Measurements from ENCODE around the gene RAB9A.
"Not testable (repeated sequence)": the region's sequence is repeated elsewhere in the genome, so short reads cannot be mapped to it uniquely, and the experiment has no call there.

Gene RAB9A

GRCh38 chrX:13703135-13703534 is 14.2 kb downstream of the RAB9A start:
- no peak for DNase-seq

DNA sequence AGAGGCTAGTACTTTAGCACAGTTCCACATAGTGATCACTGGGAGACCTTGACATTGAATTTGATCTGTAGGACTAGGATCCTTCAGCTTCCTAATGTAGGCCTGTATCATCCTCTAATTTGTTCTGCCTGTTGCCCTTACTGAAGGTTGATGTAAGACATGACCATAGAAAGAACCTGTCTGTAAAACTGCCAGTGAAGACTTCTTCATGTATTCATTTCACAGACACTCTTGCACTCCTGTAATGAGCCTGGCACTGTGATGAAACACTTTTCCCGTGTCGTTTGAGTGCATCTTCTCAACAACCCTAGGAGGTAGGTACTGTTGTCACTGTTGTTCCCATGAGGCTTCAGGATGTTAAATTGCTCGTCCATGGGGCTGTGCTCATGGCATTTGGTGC is 14.7 kb downstream of the RAB9A start:
- no peak for DNase-seq

- DNase-seq: no peak
Measured at GRCh38 chrX:13711141-13711540, 22.2 kb downstream of the RAB9A start.

- DNase-seq: no peak
Measured at GRCh38 chrX:13716455-13716854, 27.5 kb downstream of the RAB9A start.

DNA sequence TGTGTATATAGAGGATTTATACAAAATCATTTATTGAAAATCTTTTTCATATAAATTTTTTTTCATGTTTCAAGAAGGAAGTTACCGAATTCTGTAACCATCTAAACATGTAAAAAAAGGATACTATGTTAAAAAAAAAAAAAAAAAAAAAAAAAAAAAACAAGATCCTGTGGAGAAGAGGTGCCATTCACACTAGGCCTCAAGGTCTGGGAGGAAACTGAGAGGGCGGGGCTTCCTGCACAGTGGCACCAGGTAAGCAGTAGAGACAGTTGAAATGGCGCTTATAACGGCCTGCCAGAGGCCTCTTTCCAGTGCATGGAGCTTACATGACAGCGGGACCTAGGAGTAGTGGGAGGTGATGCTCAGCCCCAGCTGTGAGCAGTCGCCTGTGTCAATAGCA is 28.0 kb downstream of the RAB9A start:
- no peak for DNase-seq

GRCh38 chrX:13717700-13718472 is 29.0 kb downstream of the RAB9A start:
- no peak for DNase-seq

DNA sequence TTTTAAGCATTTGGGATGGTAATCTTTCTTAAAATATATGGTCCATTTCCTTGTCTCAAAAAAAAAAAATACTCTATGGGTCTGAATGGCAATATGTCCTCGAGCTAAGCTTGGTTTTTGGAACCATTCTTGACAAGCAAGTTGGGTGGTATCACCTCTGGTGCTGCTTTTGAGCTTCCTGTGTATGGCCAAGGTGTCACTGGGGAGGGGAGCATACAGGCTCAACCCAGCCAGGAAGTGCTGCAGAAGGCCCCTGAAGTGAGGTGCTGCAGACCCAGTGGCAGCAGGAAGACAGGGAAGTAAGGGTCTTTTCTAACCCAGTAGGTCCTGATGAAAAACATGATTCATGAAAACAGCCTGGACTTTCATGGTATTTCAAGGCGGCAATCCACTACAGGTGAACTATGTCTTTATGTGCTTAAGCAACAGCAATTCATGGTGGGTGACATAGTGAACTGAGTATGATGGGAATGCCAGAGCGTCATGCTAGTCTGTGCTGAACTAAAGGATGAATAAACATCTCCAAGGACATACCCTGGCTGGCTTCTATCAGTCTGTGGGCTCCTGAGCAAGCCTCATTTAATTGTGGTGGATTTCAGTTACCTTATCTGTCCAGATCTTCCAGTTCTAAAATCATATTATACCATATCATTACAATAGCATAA is 30.4 kb downstream of the RAB9A start:
- DNase-seq: no peak

GRCh38 chrX:13721371-13721770 is 32.4 kb downstream of the RAB9A start:
- DNase-seq: no peak

- no peak for DNase-seq
Measured at GRCh38 chrX:13721819-13722519, 33.0 kb downstream of the RAB9A start.

DNA sequence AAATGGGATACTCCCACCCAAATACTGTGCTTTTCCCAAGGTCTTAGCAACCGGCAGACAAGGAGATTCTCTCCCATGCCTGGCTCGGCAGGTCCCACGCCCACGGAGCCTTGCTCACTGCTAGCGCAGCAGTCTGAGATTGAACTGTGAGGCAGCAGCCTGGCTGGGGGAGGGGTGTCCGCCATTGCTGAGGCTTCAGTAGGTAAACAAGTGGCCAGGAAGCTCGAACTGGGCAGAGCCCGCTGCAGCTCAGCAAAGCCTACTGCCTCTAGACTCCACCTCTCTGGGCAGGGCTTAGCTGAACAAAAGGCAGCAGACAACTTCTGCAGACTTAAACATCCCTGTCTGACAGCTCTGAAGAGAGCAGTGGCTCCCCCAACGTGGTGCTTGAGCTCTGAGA is 36.0 kb downstream of the RAB9A start:
- DNase-seq: not testable (repeated sequence)

- DNase-seq: not testable (repeated sequence)
Measured at GRCh38 chrX:13726583-13726982, 37.7 kb downstream of the RAB9A start.

GRCh38 chrX:13730523-13730922 is 41.6 kb downstream of the RAB9A start:
- DNase-seq: not testable (repeated sequence)

DNA sequence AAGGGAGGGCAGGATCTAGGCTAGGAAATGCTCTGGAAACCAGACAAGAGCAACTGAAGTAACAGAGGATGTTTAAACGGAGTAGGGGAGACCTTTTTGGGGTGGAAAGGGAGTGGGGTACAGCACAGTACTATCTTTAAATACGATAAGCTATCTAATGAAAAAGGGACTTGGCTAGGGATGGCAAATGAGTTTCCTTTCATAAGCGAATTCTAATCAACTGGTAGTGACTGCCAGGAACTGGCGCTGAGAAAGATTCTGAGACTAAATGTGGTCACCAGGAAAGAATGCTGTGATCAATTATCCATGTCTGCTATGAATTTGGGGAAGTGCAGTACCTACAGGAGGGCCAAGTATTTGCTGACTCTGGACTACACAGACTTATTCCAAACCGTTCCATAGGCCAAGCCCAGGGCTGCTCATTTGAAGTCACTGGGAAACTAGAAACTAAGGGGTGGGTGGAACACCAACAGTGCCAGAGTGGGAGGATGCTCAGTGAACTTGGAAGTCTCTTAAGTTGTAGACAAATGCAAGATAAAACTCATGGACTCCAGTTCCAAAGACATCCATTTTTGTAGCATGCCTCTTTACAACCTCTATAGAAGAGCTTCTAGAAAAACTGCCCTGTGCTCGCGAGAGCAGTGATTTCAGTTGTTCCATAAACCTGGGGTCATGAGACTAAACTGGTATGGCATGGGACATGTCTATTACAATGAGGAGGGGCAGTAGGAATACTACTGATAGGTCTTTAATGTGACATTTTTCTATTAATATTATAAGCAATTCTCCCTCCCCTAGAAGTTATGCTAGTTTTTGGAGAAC is 43.5 kb downstream of the RAB9A start:
- no peak for DNase-seq

GRCh38 chrX:13733506-13733905 is 44.6 kb downstream of the RAB9A start:
- DNase-seq: no peak

DNA sequence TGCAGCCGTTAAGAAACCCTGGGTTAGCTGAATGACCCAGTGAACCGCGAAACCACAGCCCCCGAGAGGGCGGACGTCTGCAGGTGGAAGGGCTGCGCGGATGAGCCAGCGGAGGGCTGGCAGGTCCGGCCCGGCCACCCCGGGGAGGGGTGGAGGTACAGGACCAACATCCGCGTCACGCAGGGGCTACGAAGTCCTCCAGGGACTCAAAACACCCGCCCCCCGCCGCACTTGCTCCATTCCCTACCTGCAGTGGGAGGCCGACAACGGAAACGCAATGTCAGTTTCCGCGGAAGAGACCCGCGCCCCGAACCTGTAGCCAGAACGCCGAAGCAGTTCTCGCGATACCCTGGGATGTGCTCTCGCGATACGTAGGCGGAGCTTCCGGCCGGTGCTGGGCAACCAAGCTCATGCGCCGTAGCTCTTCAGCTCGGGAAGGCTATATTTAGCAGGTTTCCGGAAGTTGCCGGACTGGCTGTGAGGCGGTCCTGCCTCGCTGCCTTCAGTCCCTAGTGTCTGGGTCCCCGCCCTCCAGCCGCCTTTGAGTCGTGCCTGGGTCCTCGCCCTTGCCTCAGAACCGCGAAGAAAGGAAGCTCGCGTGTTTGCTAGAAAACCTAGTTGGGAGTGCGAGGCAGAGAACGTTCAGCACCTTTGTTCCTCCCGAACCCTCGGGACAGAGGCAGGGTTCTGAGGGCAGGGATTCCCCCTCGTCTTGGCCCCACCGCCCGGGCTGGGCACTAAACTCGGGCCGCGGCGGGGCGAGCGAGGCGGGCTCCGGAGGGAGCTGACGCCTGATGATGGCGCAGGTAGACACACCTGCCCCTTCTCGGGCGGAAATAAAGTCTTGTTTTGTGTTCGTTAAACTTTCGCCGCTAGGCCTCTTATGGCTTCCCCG is 45.6 kb downstream of the RAB9A start, which contains the start of the genes OFD1 and TRAPPC2:
Gene OFD1 (plus strand): TSS at position 471 of the 895 bp plus-strand sequence. CDS start 324 bp downstream, at position 795.
Gene TRAPPC2 (minus strand): TSS at position 343 of the 895 bp plus-strand sequence. CDS start 14,657 bp downstream, outside the sequence.
- peak; percentile 95 for DNase-seq

GRCh38 chrX:13741695-13742094 is 52.8 kb downstream of the RAB9A start:
- no peak for DNase-seq

DNA sequence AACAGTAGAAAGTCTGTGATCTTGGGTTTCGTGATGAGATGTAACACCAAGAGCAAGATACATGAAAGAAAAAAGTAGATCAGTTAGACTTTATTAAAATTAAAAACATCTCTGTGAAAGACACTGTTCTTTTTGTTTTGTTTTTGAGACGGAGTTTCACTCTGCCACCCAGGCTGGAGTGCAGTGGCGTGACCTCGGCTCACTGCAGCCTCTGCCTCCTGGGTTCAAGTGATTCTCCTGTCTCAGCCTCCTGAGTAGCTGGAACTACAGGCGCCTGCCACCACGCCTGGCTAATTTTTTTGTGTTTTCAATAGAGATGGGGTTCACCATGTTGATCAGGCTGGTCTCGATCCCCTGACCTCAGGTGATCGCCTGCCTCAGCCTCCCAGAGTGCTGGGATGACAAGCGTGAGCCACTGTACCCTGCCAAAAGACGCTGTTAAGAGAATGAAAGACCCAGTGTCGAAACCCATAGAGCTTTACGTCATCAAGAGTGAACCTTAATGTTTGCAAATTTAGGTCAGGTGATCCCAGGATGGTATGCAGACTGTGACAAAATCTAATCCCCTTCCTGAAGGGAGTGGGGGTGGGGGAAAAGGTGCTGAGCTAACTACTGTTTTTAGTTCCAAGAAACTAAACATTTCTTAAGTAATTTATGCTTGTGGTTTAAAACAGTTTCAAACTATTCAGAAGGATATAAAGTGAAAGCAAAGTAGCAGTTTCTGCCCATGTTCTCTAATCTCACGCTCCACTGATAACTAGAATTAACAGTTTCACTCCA is 53.7 kb downstream of the RAB9A start:
- no peak for DNase-seq

DNA sequence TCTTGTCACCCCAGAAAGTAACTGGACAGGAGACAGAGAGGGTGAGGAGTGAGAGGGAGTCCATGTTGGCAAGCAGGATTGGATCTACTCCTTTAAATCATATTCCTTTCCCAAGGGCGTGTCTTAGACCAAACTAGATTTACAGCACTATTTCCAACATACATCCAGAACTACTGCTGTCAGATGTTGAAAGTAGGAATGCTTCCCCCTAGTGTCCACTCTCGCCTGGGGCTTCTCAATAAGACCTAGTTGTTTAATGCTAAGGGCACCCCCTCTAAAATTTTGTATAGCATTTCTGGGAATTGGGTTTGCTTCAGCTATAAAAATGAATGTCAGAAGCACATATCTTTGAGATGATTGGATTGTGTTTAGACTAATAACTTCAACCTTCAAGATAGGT is 58.9 kb downstream of the RAB9A start:
- DNase-seq: no peak

DNA sequence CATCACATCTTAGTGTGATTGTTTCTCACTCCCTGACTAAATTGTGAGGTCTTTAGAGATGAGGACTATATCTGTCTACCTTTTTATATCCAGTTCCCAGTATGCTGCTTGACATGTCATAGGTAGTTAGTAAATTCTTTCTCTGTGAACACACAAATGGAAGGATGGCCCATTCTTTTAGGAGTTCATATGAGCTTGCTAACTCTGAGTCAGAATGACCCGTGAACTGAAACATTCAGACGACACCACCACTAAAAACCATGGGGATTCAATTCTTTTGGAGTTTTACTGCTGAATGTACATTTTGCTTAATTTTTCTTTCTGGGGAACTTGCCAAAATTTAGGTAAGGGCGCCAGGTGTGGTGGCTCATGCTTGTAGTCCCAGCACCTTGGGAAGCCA is 59.6 kb downstream of the RAB9A start:
- DNase-seq: no peak

DNA sequence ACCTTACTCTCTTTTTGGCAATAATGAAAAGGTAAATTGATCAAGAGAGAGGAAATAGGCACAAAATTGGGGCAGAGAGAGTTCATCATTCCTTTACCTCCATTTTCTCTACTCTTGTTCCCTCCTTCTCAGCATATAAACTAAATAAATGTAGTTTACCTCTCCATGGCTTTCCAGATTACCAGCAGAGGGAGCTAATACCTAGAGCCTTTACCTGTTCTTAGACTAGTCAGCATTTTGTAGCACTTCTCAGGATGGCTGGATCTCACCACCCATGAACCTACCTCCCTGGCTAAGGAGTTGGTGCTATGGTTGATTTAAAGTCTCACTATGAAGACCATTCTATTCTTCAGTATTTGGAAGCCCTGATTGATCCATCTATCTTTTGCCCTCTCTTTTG is 61.3 kb downstream of the RAB9A start:
- DNase-seq: peak; percentile 32

GRCh38 chrX:13750812-13751211 is 61.9 kb downstream of the RAB9A start:
- no peak for DNase-seq

Data from NCI-H1417 treated with DMSO at 0.1 percent for 48 hours (cell line).